ENCODE data around the gene C11orf68. TPM values are rescaled to one million over a fixed set of nuclear protein-coding genes. Genes with fewer than 3 reads are reported as not detected.

Gene C11orf68
- polyA plus RNA-seq, 3 donors, result 21.8 to 31.5 (median 22.8) TPM

DNA sequence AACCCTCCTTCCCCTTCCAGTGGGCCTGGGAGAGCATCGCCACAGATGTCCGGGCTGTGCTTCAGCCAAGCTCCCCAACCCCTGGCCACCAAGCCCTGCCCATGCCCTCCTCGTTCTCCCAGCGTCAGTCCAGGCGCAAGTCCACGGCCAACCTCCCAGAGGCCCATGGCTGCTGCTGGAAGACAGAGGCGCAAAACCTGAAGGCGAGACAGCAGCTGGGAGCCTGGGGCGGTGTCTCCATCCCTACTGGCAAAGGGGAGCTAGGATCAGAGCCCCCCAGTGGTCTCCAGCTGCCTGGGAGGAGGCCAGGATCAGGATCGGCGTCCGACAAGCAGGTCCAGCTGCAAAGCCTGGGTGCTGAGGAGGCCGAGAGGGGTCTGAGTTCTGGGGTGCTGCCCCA, 28.3 kb upstream of the C11orf68 start:
- Histone ChIP-seq H3K79me2 (ENCODE audit: insufficient read depth, low read length) (no peaks in the 10 kb centered on the region), H3K4me2 (replicated peaks; ENCODE audit: extremely low read depth, low read length, poor library complexity, severe bottlenecking) (no peak overlapping the region), H3K9ac (ENCODE audit: insufficient read depth, low read length, poor library complexity, severe bottlenecking) (no peak overlapping the region), H2AFZ (ENCODE audit: insufficient read depth, low read depth, low read length, poor library complexity, severe bottlenecking) (no peak overlapping the region), H3K27me3 (ENCODE audit: control insufficient read depth in 2 of 2, insufficient read depth in 2 of 2, low read length in 2 of 2) (no peaks in the 10 kb centered on the region), H3K9me3 (replicated peaks in 1 of 2; ENCODE audit: control insufficient read depth in 1 of 2, insufficient read depth in 1 of 2, low read length in 2 of 2) (no peaks in the 10 kb centered on the region), H3K27ac (ENCODE audit: low read depth in 1 of 2, low read length in 2 of 2) (no peak overlapping the region), H4K20me1 (ENCODE audit: insufficient read depth, low read length) (no peaks in the 10 kb centered on the region), H3K4me1 (ENCODE audit: control insufficient read depth in 1 of 2, insufficient read depth in 2 of 2, low read length in 2 of 2) (peaks cover 5% of the 10 kb centered on the region in 2 donors), H3K36me3 (replicated peaks in 1 of 2; ENCODE audit: control insufficient read depth in 1 of 2, insufficient read depth in 2 of 2, low read length in 2 of 2) (no peaks in the 10 kb centered on the region), H3K4me3 (replicated peaks in 1 of 3; ENCODE audit: low read depth in 2 of 3, low read length in 3 of 3) (no peak overlapping the region)
- Mint-ChIP-seq H3K36me3 (no peaks in the 10 kb centered on the region), H3K27ac (peak overlapping the region in 1 of 7 donors; percentile 61), H3K4me3 (no peak overlapping the region), H3K9me3 (peaks cover 0 to 2% (median 0%) of the 10 kb centered on the region in 7 donors), H3K4me1 (peaks cover 6% of the 10 kb centered on the region), H3K27me3 (ENCODE audit: low read depth in 3 of 3) (peaks cover 11 to 15% (median 11%) of the 10 kb centered on the region in 3 donors)
- no peak for TF ChIP-seq CTCF (IDR thresholded peaks at IDR 0.05)
- no peak for DNase-seq
- WGBS (ENCODE audit: insufficient coverage), result 90% methylated on average over 13 of the region's 13 CpGs
- intact Hi-C loops (cut with micrococcal nuclease), result no loop called here

DNA sequence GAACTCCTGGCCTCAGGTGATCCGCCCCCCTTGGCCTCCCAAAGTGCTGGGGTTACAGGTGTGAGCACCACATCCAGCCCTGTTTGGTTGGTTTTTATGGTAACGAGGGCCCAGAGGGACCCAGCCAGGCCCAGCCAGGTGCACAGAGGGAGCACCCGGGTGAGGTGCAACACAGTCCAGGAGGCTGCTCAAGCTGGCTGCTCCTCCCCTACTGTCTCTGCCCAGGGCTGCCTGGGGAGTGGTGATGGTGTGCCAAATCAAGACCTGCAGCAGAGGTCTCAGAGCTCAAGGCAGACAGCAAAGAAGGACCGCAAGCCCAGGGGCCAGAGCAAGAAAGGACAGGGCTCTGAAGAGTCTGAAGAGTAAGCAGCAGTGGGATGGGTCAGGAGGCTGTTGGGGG, 27.8 kb upstream of the C11orf68 start:
- Histone ChIP-seq H3K36me3 (replicated peaks in 1 of 2; ENCODE audit: control insufficient read depth in 1 of 2, insufficient read depth in 2 of 2, low read length in 2 of 2) (no peaks in the 10 kb centered on the region), H3K27ac (ENCODE audit: low read depth in 1 of 2, low read length in 2 of 2) (no peak overlapping the region), H2AFZ (ENCODE audit: insufficient read depth, low read depth, low read length, poor library complexity, severe bottlenecking) (no peak overlapping the region), H4K20me1 (ENCODE audit: insufficient read depth, low read length) (no peaks in the 10 kb centered on the region), H3K79me2 (ENCODE audit: insufficient read depth, low read length) (no peaks in the 10 kb centered on the region), H3K4me2 (replicated peaks; ENCODE audit: extremely low read depth, low read length, poor library complexity, severe bottlenecking) (no peak overlapping the region), H3K9ac (ENCODE audit: insufficient read depth, low read length, poor library complexity, severe bottlenecking) (no peak overlapping the region), H3K27me3 (ENCODE audit: control insufficient read depth in 2 of 2, insufficient read depth in 2 of 2, low read length in 2 of 2) (no peaks in the 10 kb centered on the region), H3K4me3 (replicated peaks in 1 of 3; ENCODE audit: low read depth in 2 of 3, low read length in 3 of 3) (no peak overlapping the region), H3K9me3 (replicated peaks in 1 of 2; ENCODE audit: control insufficient read depth in 1 of 2, insufficient read depth in 1 of 2, low read length in 2 of 2) (no peaks in the 10 kb centered on the region), H3K4me1 (ENCODE audit: control insufficient read depth in 1 of 2, insufficient read depth in 2 of 2, low read length in 2 of 2) (peaks cover 10% of the 10 kb centered on the region in 2 donors)
- WGBS (ENCODE audit: insufficient coverage), result 94% methylated on average over 3 of the region's 4 CpGs
- TF ChIP-seq CTCF (IDR thresholded peaks at IDR 0.05), result no peak
- H3K27me3 Mint-ChIP-seq (ENCODE audit: low read depth in 3 of 3), result peaks cover 6 to 10% (median 10%) of the 10 kb centered on the region in 3 donors
- peaks cover 11% of the 10 kb centered on the region for H3K4me1 Mint-ChIP-seq
- no peak overlapping the region for H3K27ac Mint-ChIP-seq
- peaks cover 0 to 2% (median 0%) of the 10 kb centered on the region in 7 donors for H3K9me3 Mint-ChIP-seq
- DNase-seq, result no peak
- H3K36me3 Mint-ChIP-seq, result no peaks in the 10 kb centered on the region
- no peak overlapping the region for H3K4me3 Mint-ChIP-seq
- intact Hi-C loops (cut with micrococcal nuclease), result no loop called here

Measured in CD14-positive monocyte (primary cell).